ENCODE measurements around the gene EVI5L. TPM values are rescaled to one million over a fixed set of nuclear protein-coding genes. Genes with fewer than 3 reads are reported as not detected.

EVI5L gene
- total and polyA plus RNA-seq, 3 donors from 2014 or later, result 45.8 to 69.3 (median 68.9) TPM

DNA sequence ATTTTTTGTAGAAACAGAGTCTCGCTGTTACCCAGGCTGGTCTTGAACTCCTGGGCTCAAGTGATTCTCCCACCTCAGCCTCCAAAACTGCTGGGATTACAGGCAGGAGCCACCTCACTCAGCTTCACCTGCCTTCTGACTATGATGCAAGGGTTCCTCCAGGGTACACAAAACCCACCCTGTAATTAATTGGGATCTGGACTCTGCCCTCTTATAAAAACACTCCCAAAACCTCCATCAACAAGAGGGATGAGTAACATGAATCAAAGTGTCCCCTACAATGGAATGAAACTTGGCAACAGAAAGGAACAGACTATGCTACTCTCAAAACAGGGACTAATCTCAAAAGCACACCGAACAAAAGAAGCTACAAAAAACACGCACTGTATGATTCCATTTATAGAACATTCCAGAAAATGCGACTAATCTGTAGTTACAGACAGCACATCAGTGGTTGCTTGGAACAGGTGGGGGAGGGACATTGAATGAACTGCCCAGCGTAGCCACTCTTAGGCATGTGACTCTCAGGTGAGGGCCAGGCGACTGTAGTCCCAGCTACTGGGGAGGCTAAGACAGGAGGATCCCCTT, 47.3 kb downstream of the EVI5L start:
- Histone ChIP-seq H3K36me3 (ENCODE audit: low read depth, missing control alignments) (no peaks in the 10 kb centered on the region), H3K9me3 (no peaks in the 10 kb centered on the region), H3K27me3 (no peaks in the 10 kb centered on the region), H3K4me1 (peaks cover 7% of the 10 kb centered on the region), H3K27ac (no peak overlapping the region), H3K4me3 (no peak overlapping the region)
- DNase-seq, result no peak
- no peak for TF ChIP-seq POLR2A (IDR thresholded peaks at IDR 0.05)
- TF ChIP-seq, protein P1, sequence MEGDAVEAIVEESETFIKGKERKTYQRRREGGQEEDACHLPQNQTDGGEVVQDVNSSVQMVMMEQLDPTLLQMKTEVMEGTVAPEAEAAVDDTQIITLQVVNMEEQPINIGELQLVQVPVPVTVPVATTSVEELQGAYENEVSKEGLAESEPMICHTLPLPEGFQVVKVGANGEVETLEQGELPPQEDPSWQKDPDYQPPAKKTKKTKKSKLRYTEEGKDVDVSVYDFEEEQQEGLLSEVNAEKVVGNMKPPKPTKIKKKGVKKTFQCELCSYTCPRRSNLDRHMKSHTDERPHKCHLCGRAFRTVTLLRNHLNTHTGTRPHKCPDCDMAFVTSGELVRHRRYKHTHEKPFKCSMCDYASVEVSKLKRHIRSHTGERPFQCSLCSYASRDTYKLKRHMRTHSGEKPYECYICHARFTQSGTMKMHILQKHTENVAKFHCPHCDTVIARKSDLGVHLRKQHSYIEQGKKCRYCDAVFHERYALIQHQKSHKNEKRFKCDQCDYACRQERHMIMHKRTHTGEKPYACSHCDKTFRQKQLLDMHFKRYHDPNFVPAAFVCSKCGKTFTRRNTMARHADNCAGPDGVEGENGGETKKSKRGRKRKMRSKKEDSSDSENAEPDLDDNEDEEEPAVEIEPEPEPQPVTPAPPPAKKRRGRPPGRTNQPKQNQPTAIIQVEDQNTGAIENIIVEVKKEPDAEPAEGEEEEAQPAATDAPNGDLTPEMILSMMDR (IDR thresholded peaks at IDR 0.05), result no peak
- WGBS, 2 donors, result 57 to 63% methylated on average over 6 of the region's 6 CpGs
- intact Hi-C loops (cut with DNase I; ENCODE audit: low total_unique reads), result no loop called here

DNA sequence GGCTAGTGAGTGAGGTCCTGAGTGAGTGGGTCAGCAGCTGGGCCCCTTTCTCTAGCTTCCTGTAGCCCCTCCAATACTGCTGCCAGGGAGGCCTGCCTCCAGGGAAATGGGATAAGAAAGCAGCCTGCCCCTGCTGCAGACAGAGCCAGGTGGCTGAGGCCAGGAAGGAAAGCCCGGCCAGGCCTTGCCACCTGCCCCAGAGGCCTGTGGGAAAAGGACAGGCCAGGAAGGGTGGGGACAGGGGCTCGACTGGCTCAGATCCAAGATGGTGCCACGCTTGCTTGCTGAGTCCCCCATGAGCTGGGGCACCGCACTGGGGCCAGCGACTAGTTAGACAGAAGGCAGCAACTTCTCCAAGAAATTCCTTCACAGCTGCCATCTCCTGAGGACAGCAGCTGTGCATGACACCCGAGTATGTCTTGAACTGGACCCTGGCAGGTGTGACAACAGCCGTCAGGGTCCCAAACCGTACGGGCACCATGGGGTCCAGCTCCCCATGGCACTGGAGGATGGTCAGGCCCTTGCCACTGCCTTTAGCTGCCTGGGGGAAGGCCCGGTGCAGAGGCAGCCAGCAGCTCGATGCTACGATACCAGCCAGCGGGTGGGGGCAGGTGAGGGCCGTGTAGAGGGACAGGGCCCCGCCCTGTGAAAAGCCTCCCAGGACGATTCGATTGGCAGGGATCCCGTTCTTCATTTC, 49.2 kb downstream of the EVI5L start:
- WGBS, 2 donors, result 78 to 83% methylated on average over 6 to 18 of the region's 18 CpGs
- no peak overlapping the region for H3K27ac ChIP-seq
- no peaks in the 10 kb centered on the region for H3K9me3 ChIP-seq
- no peak for TF ChIP-seq POLR2A (IDR thresholded peaks at IDR 0.05)
- TF ChIP-seq, protein P1 (IDR thresholded peaks at IDR 0.05), result no peak
- H3K4me3 ChIP-seq, result no peak overlapping the region
- intact Hi-C loops (cut with DNase I; ENCODE audit: low total_unique reads), result no loop called here
- DNase-seq, result no peak
- H3K4me1 ChIP-seq, result no peaks in the 10 kb centered on the region
- no peaks in the 10 kb centered on the region for H3K36me3 ChIP-seq (ENCODE audit: low read depth, missing control alignments)
- H3K27me3 ChIP-seq, result no peaks in the 10 kb centered on the region

DNA sequence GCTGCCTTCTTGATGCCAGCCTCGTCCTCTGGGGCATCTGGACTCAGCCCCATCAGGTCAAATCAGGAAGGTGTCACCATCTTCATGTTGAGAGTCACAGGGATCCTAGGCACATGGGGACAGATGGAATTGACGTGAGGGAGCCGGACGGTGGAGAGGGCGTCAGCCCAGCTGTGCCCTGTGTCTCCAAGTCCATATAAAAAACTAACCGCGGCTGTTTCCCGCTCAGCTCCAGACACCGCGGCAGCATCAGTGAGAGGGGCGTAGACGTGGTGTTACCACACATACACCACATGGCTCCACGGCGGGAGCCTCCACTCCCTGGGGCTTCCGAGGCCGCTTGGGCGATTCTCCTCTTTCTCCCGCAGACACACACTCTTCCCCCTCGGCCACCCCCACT, 49.8 kb downstream of the EVI5L start:
- Histone ChIP-seq H3K27me3 (no peaks in the 10 kb centered on the region), H3K9me3 (no peaks in the 10 kb centered on the region), H3K27ac (no peak overlapping the region), H3K4me3 (no peak overlapping the region), H3K4me1 (no peaks in the 10 kb centered on the region), H3K36me3 (ENCODE audit: low read depth, missing control alignments) (no peaks in the 10 kb centered on the region)
- no peak for DNase-seq
- TF ChIP-seq POLR2A (IDR thresholded peaks at IDR 0.05), result no peak
- TF ChIP-seq, protein P1 (IDR thresholded peaks at IDR 0.05), result no peak
- intact Hi-C loops (cut with DNase I; ENCODE audit: low total_unique reads), result no loop called here
- 83 to 92% methylated on average over 19 of the region's 19 CpGs for WGBS, 2 donors

DNA sequence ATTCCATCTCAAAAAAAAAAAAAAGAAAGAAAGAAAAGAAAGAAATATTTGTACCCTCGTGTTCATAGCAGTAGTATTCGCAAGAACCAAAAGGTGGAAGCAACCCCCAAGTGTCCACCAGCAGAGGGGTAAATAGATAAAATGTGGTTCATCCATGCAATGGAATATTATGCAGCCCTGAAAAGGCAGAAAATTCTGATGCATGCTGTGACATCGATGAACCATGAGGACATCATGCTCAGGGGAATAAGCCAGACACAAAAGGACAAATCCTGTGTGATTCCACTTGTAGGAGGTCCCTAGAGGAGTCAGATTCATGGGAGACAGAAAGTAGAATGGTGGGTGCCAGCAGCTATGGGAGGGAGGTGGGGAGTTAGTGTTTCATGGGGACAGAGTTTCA, 51.9 kb downstream of the EVI5L start:
- Histone ChIP-seq H3K36me3 (ENCODE audit: low read depth, missing control alignments) (no peaks in the 10 kb centered on the region), H3K4me1 (no peaks in the 10 kb centered on the region), H3K27me3 (no peaks in the 10 kb centered on the region), H3K9me3 (no peaks in the 10 kb centered on the region), H3K4me3 (no peak overlapping the region), H3K27ac (no peak overlapping the region)
- intact Hi-C loops (cut with DNase I; ENCODE audit: low total_unique reads), result no loop called here
- no peak for DNase-seq
- no peak for TF ChIP-seq POLR2A (IDR thresholded peaks at IDR 0.05)
- TF ChIP-seq, protein P1 (IDR thresholded peaks at IDR 0.05), result no peak
- WGBS, 2 donors, result 86 to 96% methylated on average over 3 of the region's 3 CpGs

DNA sequence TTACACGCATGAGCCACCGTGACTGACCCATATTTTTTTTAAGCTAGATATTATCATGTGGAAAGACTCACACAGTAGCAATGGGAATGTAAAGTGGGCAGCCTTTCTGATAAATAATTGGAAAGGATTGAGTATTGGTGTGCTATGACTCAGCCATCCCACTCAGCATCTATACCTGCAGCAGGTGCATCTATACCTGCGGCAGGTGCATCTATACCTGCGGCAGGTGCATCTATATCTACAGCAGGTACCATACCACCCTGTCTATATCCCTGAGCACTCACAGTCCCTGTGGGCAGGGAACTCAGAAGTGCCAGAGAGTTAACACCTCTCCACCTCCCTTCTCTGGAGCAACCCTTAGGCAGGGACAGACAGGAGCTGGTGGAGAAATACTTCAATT, 53.1 kb downstream of the EVI5L start:
- DNase-seq, result no peak
- no peak for TF ChIP-seq POLR2A (IDR thresholded peaks at IDR 0.05)
- TF ChIP-seq, protein P1 (IDR thresholded peaks at IDR 0.05), result no peak
- H3K27ac ChIP-seq, result no peak overlapping the region
- H3K9me3 ChIP-seq, result no peaks in the 10 kb centered on the region
- intact Hi-C loops (cut with DNase I; ENCODE audit: low total_unique reads), result no loop called here
- no peaks in the 10 kb centered on the region for H3K27me3 ChIP-seq
- no peaks in the 10 kb centered on the region for H3K36me3 ChIP-seq (ENCODE audit: low read depth, missing control alignments)
- 87 to 91% methylated on average over 4 of the region's 4 CpGs for WGBS, 2 donors
- no peaks in the 10 kb centered on the region for H3K4me1 ChIP-seq
- H3K4me3 ChIP-seq, result no peak overlapping the region
